NCI-H345 treated with DMSO at 0.1 percent for 48 hours (cell line): Measurements from ENCODE around the gene ADCY4.
"Not testable (repeated sequence)": the region's sequence is repeated elsewhere in the genome, so short reads cannot be mapped to it uniquely, and the experiment has no call there.

Experiments used
- DNase-seq: peaks from one replicate; lab custom pipeline; 2025; ENCODE audit not compliant: unreplicated experiment; lab: John Stamatoyannopoulos, UW

Gene ADCY4

DNA sequence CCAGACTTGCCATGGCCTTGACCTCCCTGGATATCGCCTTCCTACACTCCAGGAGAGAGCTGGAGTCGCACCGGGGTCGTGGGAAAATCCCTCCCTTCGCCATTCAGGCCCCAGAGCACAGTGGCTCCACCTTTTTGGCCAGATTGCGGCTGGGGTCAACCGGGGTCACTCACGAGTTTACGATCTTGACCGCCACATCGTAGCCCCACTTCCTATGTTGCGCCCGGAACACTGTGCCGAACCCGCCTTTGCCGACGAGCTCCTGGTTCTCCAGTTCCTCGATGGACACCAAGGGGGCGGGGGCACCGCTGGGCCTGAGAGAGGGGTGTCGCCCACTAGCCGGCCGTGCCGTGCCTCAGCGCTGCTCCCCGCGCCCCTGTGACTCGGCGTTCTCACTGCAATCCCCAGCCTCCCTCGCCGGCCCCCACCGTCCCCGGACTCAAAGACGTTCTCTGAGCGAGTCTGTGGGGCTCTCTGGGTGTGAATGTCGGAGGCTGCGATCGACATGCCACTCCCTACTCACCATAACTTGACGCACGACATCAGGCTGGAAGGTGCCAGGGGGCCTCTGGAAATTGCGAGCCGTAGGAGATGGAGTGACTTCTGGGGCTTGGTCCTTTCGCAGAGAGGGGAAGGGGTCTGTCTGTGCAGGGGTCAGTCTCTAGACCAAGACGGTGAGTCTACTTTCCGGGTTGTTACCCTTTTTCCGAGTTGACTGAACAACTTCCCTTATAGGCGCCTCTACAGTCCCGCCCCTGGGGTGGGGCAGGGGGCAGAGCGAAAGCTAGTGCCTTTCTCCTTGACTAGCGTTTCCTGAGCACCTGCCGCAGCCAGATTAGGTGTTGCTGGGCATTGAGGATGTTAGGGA lies 4.6 kb upstream of the ADCY4 start, which contains the start of gene RIPK3:
Gene RIPK3 (minus strand): TSS at position 708 of the 868 bp plus-strand sequence. CDS start 165 bp downstream, at position 543.
- DNase-seq = no peak

GRCh38 chr14:24338843-24339242 lies 4.0 kb upstream of the ADCY4 start:
- DNase-seq = no peak

- DNase-seq = no peak
These were observed 2.9 kb upstream of the ADCY4 start for GRCh38 chr14:24337824-24338175.

- no peak for DNase-seq
These were observed 2.4 kb upstream of the ADCY4 start for GRCh38 chr14:24337144-24337823.

- DNase-seq = no peak
These were observed 745 bp upstream of the ADCY4 start for GRCh38 chr14:24335461-24336171.

DNA sequence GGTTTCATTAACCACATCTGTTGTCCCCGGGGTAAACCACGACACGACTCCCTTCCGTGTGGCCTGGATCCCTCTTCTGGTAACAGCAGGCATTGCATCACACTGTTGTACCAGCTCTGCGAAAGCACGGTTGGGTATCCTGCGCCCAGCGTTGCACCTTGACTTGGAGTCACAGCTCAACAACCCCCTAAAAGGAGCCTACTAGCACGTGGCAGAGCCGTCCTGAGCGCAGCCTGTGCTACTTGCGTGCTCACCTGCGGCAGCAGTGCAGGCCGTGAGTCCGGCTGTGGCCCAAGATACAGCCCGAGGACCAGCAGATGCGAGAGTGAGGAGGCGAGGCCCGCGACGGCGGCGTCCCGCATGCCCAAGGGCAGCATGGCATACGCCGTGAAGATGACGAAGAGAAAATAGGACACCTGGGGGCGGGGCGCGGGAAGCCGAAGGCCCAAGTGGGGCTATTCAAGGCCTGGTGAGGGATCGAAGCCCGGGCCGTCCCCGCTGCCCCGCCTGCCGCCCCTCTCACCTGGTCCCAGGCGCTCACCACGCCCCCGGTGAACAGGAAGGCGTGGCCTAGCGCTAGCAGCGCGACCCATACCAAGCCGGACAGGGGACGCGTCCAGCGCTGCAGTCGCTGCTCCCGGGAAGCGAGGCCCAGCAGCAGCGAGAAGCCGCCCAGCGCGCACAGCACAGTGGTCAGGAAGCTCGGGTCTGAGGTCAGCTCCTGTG lies 2.4 kb downstream of the ADCY4 start:
- DNase-seq = peak; percentile 79

DNA sequence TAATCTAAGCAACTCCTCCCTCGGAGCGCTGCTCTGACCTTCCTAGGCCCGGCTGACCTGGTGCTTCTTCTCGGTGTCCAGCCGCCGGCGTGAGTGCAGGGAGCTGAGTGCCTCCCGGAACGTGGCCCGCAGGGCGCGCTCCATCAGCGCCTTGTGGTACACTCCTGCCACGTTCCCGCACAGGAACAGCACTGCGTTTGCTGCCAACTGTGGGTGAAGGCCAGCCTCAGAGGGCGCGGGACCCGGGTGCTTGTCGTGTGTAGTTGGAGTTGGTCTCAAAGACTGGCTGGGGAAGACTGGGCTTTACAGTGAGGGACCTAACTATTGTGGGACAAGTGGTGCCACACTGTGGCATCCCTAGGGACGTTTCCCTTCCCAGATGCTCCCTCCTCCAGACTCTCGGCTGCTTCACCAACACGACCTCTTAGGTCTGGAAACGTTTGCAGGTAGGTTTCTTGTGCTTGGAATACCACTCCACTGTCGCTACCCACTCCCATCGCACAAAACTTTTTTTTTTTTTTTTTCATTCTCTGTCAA lies 3.1 kb downstream of the ADCY4 start:
- DNase-seq = no peak

DNA sequence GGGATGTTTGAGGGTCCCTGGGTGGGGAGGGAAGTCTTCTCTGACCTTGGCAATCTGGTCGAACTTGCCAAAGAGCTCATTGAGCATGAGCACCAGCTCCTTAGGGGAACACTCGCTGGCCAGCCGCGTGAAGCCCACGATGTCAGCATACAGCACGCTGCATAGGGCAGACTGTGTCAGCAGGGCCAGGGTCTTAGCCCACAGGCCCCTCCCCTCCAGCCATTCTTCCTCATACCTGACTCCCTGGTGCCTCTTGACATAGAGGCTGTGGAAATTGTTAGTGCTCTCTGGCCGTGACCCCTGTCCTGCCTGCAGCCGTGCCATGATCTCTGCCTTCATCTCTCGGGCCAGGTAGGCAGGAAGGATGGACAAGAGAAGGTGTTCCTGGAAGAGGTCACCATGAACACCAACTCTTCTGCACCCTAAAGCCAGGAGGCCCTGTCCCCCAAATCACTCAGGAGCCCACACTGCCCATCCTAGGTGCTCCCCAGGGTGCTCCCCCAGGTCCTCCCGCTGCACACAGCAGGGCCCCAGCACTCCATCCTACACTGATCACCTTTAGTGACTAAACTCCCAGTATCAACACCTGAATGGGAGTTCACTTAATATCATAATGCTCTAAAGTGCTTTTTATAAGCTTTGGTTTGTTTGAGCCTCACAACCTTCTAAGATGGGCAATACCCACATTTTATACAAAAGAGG lies 3.7 kb downstream of the ADCY4 start:
- no peak for DNase-seq

DNA sequence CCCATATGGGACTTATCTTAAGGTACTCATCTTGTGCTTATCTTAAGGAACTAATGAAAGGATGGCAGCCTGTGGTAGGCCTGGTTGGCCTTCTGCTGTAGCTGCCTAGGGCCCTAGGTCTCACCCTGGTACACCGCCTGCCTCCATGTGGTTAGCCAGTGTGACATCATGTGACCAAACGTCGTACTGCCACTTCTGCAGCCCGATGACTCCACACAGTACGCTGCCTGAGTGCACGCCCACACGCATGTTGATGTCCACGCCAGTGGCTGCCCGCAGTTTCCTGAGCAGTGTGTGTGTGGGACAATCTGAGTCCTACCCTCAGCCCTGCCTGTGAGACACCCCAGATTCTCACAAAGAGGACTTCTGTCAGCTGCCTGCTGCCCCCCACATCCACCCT lies 5.1 kb downstream of the ADCY4 start:
- no peak for DNase-seq

DNA sequence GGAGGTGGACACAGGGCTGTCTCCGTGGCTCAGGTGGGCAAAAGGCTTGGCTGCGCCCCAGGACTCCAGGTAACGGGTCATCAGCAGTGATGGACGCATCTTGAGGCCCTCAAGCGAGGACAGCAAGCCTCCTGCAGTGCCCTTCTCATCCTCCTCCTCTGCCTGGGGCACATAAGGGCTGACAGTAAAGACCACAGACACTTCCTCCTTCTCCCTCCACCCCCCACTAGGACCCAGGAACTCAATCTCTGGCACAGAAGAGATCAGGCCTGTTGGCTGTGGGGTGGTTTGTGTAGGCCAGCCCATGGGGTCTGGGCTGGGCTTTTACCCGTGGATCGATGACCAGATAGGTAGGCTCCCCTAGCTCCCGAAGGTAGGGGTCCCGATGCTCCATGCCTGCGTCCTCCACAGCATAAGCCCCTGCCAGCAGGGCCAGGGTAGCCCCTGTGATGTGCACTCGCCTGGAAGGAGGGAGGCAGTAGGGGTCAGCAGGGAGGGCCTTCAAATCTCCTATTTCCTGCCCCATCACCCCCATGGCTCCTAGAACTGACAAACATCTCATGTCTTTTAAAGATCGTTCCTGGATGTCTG lies 5.7 kb downstream of the ADCY4 start:
- no peak for DNase-seq

GRCh38 chr14:24327914-24328313 lies 7.0 kb downstream of the ADCY4 start:
- DNase-seq = not testable (repeated sequence)

- DNase-seq = no peak
These were observed 7.6 kb downstream of the ADCY4 start for GRCh38 chr14:24327303-24327702.

DNA sequence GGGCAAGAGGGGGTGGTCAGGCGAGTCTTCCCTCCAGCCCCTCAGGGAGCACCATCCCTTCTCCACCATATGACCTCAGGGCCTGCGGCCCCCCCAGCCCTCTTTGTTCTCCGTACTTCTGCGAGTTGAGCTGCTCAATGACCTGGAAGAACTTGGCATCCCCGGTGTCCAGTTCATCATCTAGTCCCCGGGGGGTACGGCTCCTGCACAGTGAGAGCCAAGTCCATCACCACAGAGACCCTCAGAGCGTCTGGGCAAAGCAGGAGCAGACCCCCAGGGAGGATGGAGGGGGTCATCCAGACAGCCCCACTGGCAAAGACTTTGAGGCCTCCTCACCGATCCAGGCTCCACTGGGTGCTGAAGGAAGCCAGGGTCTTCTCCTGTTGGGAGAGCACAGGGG lies 8.9 kb downstream of the ADCY4 start:
- DNase-seq = no peak

DNA sequence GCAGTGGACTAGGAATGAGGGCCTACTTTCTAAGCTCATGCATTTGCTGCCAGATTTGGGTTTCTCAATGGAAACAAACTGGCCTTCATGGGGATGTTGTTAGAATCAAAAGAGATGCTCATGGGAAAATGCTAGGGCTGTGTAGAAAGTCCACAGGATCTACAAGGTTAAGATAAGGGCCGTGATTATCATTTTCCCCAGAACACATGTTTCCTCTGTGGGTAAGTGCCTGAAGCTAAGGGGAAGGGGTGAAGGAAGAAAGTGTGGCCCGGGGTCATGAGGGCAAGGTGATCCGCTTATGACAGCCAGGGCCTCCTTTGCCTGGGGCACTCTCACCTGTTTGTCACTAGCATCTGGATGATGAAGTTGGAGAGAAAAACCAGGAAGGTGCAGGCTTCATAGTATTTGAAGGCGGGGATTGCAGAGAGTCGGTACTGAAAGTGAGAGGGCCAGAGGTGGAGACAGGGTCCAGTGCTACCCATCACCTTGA lies 9.8 kb downstream of the ADCY4 start:
- no peak for DNase-seq

DNA sequence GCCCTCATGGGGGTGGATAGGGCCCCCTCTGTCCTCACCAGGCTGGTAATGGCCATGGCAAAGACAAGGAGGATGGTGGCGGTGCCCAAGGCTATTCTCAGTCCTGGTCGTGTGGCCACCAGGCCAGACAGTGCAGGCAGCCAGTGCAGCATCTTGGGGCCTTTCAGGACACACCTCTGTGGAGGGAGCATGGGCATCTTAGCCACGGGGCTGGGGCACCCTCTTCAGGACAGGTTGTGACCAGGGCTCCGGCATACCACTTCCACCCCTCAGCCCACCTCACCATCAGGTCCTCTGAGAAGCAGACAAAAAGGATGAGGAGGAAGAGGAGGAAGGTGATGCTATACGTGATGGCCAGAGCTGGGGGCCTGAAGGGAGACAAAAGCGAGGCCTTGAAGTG lies 10.8 kb downstream of the ADCY4 start:
- DNase-seq = no peak

- DNase-seq = no peak
These were observed 11.5 kb downstream of the ADCY4 start for GRCh38 chr14:24323341-24323740.

- DNase-seq = no peak
These were observed 12.2 kb downstream of the ADCY4 start for GRCh38 chr14:24322672-24323071.

GRCh38 chr14:24321212-24321975 lies 13.5 kb downstream of the ADCY4 start:
- no peak for DNase-seq
